Neural cell (in vitro differentiated cells): ENCODE results near the gene MAST4.

ENCODE experiments used
- CTCF ChIP-seq: fragments of 450-650 bp; IDR thresholded peaks from 2 replicates; pipeline ENCODE4 v1.5.1; 2014; ENCODE audit warnings: antibody characterized with exemption, mild to moderate bottlenecking, moderate library complexity; ENCODE audit not compliant: poor library complexity, severe bottlenecking
- EP300 ChIP-seq: fragments of 450-650 bp; conservative IDR thresholded peaks from 2 replicates; pipeline ENCODE4 v1.6.1; 2014; ENCODE audit warnings: antibody characterized with exemption, mild to moderate bottlenecking, moderate library complexity; ENCODE audit not compliant: poor library complexity, severe bottlenecking
- EZH2 ChIP-seq: fragments of 200-600, 300-800 bp; shearing (Covaris generic), sonication (generic); IDR thresholded peaks from 2 replicates; pipeline ENCODE4 v1.6.1; 2014; ENCODE audit warnings: antibody characterized with exemption, low read length, borderline replicate concordance, mild to moderate bottlenecking; ENCODE audit not compliant: insufficient read depth, poor library complexity, severe bottlenecking
- MXI1 ChIP-seq: fragments of 450-650 bp; conservative IDR thresholded peaks from 2 replicates; pipeline ENCODE4 v1.6.1; 2014; ENCODE audit warnings: antibody characterized with exemption, mild to moderate bottlenecking; ENCODE audit not compliant: poor library complexity, severe bottlenecking
- POLR2AphosphoS5 ChIP-seq: IDR thresholded peaks from 2 replicates; pipeline ENCODE4 v1.6.1; 2012
- REST ChIP-seq: IDR thresholded peaks from 2 replicates; pipeline ENCODE4 v1.6.1; 2012; ENCODE audit warnings: borderline replicate concordance
- TAF1 ChIP-seq: IDR thresholded peaks from 2 replicates; pipeline ENCODE4 v1.6.1; 2012; ENCODE audit warnings: low read depth

- no peak for TF ChIP-seq CTCF
- no peak for TF ChIP-seq REST
- no peak for TF ChIP-seq EP300
- TF ChIP-seq TAF1 = no peak
- no peak for TF ChIP-seq EZH2
- TF ChIP-seq POLR2AphosphoS5 = no peak
- TF ChIP-seq MXI1 = no peak
These were observed 49.7 kb upstream of the MAST4 start for GRCh38 chr5:66546541-66546940.
